ENCODE measurements around the gene ZIM2.

The ZIM2 gene

GRCh38 chr19:56806639-56807038 lies 33.9 kb downstream of the ZIM2 start:
- DNase-seq, result no peak

- DNase-seq, result no peak
Observed at GRCh38 chr19:56778351-56778750, 62.2 kb downstream of the ZIM2 start.

GRCh38 chr19:56769650-56770049 lies 70.9 kb downstream of the ZIM2 start:
- no peak for DNase-seq

- peak; percentile 13 for DNase-seq
Observed at GRCh38 chr19:56765137-56765536, 75.4 kb downstream of the ZIM2 start.

DNA sequence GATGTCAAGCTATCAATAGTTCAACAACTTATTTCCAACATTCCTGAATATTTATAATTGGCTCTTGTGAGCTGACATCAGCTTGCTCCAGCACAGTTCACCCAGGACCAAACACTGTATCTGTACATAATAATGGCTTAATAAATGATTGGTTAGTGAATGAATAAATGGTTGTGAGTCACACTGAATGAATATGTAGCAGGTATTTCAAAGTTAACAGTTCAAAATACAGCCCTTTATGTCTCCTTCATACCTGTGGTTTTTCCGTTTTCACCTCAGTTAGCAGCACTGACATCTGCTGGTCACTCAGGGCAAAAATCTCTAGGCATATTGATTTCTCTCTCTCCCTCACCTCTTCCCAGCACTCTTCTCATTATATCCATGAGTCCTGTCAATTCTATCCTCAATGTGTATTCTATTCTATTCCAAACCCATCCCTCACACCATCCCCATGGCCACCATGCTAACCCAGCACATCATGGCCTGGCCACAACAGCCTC lies 76.3 kb downstream of the ZIM2 start:
- DNase-seq, result no peak

DNA sequence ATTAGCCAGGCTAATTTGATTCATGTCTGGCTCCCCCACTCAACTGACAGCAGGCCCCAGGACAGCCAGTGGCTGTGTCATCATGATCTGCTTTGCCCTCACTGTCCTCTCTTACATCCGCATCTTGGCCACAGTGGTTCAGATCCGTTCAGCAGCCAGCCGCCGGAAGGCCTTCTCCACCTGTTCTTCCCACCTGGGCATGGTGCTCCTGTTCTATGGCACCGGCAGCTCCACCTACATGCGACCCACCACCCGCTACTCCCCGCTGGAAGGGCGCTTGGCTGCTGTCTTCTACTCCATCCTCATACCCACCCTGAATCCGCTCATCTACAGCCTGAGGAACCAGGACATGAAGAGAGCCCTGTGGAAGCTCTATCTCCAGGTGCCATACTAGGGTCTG lies 79.7 kb downstream of the ZIM2 start:
- no peak for DNase-seq

DNA sequence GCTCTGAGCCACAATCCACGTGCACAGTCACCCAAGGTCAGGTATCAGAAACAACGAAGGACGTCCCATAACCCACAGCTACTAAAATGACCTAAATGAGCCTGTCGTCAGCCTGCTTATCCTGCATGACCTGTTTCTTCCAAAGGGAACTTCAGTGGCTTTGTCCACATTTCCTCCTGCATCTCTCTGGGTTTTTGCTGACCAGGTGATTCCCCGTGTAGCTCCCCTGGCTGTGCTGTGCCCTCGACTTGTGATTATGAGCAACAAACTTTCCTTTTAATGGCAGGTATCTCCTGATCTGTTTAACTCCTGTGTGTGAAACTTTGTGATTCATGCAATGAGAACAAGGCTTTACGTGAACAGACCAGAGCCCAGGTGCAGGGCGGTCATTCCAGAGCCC lies 81.0 kb downstream of the ZIM2 start:
- DNase-seq, result no peak

- no peak for DNase-seq
Observed at GRCh38 chr19:56751078-56751489, 89.4 kb downstream of the ZIM2 start.

DNA sequence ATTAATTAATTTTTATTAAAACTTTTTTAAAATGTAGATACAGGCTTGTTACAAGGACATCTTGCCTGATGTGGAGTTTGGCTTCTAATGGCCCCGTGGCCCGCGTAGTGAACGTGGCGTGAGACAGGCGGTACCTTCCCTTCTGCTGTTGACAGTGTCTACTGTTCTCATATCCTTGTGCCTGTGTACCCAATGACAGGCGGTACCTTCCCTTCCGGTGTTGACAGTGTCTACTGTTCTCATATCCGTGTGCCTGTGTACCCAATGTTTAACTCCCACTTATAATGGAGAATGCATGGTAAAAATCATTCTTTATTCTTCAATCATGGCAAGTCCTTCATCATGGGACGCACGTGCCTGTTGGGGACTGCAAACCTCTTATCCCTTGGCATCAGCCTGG lies 89.9 kb downstream of the ZIM2 start:
- DNase-seq, result no peak

GRCh38 chr19:56748378-56748777 lies 92.1 kb downstream of the ZIM2 start:
- no peak for DNase-seq

GRCh38 chr19:56746367-56746766 lies 94.2 kb downstream of the ZIM2 start:
- no peak for DNase-seq

DNA sequence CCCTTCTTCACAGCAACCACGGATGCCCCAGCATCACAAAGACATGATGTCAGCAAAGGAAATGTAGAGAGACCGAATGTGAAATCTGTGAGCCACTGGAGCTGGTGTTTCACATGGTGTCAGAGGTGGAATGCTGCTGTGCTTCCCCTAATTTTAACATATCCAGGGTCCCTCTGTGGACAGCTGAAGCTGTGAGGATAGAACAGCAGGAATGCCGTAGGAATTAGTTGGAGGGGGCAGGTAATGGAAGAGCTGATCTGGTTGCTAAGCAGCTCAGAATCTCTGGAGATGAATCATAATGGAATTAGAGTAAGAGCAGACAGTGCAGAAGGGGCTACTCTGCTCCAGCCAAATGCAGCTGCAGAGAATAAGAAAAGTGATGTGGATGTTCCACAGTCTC lies 100.0 kb downstream of the ZIM2 start:
- DNase-seq, result no peak

- no peak for DNase-seq
Observed at GRCh38 chr19:56736571-56736970, 104.0 kb downstream of the ZIM2 start.

DNA sequence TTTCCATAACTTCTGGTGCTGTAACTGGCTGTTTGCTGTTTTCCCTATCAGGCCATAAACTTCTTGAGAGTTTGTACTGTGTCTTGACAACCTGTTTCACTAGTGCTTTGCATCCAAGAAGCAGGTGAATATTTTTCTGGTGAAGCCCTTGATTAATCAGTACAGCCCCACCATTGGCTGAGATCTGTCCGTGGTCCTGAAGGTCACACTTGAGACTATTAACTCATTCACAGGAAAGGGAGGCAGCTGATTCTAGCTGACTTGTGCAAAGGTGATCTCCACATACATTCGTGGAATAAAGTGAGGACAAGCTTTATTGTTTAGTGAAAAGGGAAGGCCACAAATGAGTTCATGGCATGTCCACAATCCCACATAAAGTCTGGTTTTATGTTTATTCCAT lies 107.5 kb downstream of the ZIM2 start:
- DNase-seq, result no peak

GRCh38 chr19:56727677-56728076 lies 112.8 kb downstream of the ZIM2 start:
- no peak for DNase-seq

GRCh38 chr19:56725829-56726424 lies 114.6 kb downstream of the ZIM2 start:
- DNase-seq, result no peak

All from KG1 (cell line).